A549 (cell line): ENCODE data around the gene PCDH9.

Experiments used
- EHMT2 ChIP-seq: fragments of 200-600 bp; sonication (generic); IDR thresholded peaks from 2 replicates; pipeline ENCODE4 v1.6.1; 2016; ENCODE audit warnings: antibody characterized with exemption, low read depth, mild to moderate bottlenecking, moderate library complexity
- POLR2A ChIP-seq: IDR thresholded peaks from 2 replicates; pipeline ENCODE4 v1.6.1; 2012; ENCODE audit warnings: mild to moderate bottlenecking, low read length
- POLR2AphosphoS2 ChIP-seq: conservative IDR thresholded peaks from 2 replicates; pipeline ENCODE4 v1.6.1; 2012; ENCODE audit warnings: low read length, improper control_type of control experiment, inconsistent platforms
- RCOR1 ChIP-seq: fragments of 150-350 bp; IDR thresholded peaks from 2 replicates; pipeline ENCODE4 v1.6.1; 2014; ENCODE audit warnings: antibody characterized with exemption, low read length, low read depth
- TF ChIP-seq, protein P1 (sequence below): fragments of >200 bp; sonication (Bioruptor Twin); formaldehyde crosslinking; IDR thresholded peaks from 3 replicates; pipeline ENCODE4 v1.5.1; 2016
- TF ChIP-seq, protein P2 (sequence below): fragments of 450-650 bp; IDR thresholded peaks from 2 replicates; pipeline ENCODE4 v1.6.1; 2014; ENCODE audit warnings: antibody characterized with exemption

DNA sequence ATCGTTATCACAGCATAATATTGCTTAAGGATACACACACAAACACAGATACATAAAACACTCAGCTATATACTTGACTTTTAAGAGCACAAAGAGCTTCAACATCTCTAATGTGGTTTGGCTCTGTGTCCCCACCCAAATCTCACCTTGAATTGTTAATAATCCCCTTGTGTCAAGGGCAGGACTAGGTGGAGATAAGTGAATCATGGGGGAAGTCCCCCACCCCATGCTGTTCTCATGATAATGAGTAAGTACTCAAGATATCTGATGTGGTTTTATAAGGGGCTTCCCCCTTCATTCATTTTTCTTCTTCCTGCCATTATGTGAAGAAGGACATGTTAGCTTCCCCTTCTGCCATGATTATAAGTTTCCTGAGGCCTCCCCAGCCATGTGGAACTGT lies 481.4 kb downstream of the PCDH9 start:
- TF ChIP-seq EHMT2 (no peak), POLR2A (no peak), RCOR1 (no peak), POLR2AphosphoS2 (no peak)
- TF ChIP-seq, protein P1, sequence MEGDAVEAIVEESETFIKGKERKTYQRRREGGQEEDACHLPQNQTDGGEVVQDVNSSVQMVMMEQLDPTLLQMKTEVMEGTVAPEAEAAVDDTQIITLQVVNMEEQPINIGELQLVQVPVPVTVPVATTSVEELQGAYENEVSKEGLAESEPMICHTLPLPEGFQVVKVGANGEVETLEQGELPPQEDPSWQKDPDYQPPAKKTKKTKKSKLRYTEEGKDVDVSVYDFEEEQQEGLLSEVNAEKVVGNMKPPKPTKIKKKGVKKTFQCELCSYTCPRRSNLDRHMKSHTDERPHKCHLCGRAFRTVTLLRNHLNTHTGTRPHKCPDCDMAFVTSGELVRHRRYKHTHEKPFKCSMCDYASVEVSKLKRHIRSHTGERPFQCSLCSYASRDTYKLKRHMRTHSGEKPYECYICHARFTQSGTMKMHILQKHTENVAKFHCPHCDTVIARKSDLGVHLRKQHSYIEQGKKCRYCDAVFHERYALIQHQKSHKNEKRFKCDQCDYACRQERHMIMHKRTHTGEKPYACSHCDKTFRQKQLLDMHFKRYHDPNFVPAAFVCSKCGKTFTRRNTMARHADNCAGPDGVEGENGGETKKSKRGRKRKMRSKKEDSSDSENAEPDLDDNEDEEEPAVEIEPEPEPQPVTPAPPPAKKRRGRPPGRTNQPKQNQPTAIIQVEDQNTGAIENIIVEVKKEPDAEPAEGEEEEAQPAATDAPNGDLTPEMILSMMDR: no peak
- TF ChIP-seq, protein P2, sequence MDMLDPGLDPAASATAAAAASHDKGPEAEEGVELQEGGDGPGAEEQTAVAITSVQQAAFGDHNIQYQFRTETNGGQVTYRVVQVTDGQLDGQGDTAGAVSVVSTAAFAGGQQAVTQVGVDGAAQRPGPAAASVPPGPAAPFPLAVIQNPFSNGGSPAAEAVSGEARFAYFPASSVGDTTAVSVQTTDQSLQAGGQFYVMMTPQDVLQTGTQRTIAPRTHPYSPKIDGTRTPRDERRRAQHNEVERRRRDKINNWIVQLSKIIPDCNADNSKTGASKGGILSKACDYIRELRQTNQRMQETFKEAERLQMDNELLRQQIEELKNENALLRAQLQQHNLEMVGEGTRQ: no peak
